ENCODE measurements around the gene SMTN.

DNA sequence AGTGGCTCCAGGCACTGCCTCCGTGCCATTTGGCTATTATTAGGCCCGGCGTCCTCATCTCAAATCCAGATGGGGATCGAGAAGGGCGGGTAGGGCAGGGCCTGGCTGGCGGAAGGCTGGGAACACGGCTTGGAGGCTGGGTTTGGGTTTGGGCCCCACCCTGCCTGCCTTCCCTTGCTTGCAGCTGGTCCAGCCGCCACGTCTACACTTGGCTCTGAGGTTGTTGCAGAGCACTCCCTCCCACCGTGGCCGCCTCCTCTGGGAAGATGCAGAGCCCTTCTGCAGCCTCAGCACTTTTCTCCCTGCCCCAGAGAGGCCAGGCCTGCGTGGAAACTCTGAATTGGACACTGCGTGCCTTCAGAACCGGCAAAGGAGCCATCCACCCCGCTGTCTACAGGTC is 5.2 kb upstream of the SMTN start:
- TF ChIP-seq, protein P1, sequence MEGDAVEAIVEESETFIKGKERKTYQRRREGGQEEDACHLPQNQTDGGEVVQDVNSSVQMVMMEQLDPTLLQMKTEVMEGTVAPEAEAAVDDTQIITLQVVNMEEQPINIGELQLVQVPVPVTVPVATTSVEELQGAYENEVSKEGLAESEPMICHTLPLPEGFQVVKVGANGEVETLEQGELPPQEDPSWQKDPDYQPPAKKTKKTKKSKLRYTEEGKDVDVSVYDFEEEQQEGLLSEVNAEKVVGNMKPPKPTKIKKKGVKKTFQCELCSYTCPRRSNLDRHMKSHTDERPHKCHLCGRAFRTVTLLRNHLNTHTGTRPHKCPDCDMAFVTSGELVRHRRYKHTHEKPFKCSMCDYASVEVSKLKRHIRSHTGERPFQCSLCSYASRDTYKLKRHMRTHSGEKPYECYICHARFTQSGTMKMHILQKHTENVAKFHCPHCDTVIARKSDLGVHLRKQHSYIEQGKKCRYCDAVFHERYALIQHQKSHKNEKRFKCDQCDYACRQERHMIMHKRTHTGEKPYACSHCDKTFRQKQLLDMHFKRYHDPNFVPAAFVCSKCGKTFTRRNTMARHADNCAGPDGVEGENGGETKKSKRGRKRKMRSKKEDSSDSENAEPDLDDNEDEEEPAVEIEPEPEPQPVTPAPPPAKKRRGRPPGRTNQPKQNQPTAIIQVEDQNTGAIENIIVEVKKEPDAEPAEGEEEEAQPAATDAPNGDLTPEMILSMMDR (IDR thresholded peaks at IDR 0.05; ENCODE audit: insufficient read depth, low read length), result no peak
- TF ChIP-seq, protein P2, sequence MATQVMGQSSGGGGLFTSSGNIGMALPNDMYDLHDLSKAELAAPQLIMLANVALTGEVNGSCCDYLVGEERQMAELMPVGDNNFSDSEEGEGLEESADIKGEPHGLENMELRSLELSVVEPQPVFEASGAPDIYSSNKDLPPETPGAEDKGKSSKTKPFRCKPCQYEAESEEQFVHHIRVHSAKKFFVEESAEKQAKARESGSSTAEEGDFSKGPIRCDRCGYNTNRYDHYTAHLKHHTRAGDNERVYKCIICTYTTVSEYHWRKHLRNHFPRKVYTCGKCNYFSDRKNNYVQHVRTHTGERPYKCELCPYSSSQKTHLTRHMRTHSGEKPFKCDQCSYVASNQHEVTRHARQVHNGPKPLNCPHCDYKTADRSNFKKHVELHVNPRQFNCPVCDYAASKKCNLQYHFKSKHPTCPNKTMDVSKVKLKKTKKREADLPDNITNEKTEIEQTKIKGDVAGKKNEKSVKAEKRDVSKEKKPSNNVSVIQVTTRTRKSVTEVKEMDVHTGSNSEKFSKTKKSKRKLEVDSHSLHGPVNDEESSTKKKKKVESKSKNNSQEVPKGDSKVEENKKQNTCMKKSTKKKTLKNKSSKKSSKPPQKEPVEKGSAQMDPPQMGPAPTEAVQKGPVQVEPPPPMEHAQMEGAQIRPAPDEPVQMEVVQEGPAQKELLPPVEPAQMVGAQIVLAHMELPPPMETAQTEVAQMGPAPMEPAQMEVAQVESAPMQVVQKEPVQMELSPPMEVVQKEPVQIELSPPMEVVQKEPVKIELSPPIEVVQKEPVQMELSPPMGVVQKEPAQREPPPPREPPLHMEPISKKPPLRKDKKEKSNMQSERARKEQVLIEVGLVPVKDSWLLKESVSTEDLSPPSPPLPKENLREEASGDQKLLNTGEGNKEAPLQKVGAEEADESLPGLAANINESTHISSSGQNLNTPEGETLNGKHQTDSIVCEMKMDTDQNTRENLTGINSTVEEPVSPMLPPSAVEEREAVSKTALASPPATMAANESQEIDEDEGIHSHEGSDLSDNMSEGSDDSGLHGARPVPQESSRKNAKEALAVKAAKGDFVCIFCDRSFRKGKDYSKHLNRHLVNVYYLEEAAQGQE (IDR thresholded peaks at IDR 0.05; ENCODE audit: insufficient replicate concordance, low read depth), result no peak

Measured in HL-60 (cell line).